Fibroblast of mammary gland (primary cell): ENCODE data around the gene FSIP1.

ENCODE experiments used
- DNase-seq: peaks from one replicate; pipeline ENCODE4 v3.0.0-alpha.2; 2010; ENCODE audit warnings: low read depth
- H3K4me3 ChIP-seq: 2 replicates; pipeline ENCODE4 v1.5.1; 2011; ENCODE audit warnings: low read depth, mild to moderate bottlenecking, low read length, moderate library complexity; ENCODE audit not compliant: control insufficient read depth
- TF ChIP-seq, protein P1 (sequence below): conservative IDR thresholded peaks from 2 replicates; pipeline ENCODE4 v1.5.1; 2011; ENCODE audit warnings: low read depth, low read length, inconsistent platforms; ENCODE audit not compliant: control insufficient read depth, insufficient read depth

FSIP1 gene

DNA sequence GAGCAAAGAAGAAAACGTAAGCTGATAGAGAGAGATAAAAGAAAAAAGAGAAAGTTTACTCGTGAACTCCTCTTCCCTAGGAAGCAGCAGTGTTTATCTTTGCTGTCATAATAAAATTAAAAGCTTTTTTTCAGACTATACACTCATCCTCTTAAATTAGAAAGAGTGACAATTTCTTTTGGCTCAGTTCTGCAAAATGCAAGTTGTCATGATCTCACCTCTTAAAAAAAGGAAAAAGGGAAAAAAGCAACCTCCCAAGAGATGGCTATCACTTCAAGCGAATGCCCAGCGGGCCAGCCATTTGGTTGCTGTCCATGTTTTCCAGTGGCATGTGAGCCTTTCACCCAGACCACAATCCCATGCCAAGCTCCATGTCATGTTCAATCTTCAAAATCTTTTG is 208.8 kb downstream of the FSIP1 start:
- TF ChIP-seq, protein P1, sequence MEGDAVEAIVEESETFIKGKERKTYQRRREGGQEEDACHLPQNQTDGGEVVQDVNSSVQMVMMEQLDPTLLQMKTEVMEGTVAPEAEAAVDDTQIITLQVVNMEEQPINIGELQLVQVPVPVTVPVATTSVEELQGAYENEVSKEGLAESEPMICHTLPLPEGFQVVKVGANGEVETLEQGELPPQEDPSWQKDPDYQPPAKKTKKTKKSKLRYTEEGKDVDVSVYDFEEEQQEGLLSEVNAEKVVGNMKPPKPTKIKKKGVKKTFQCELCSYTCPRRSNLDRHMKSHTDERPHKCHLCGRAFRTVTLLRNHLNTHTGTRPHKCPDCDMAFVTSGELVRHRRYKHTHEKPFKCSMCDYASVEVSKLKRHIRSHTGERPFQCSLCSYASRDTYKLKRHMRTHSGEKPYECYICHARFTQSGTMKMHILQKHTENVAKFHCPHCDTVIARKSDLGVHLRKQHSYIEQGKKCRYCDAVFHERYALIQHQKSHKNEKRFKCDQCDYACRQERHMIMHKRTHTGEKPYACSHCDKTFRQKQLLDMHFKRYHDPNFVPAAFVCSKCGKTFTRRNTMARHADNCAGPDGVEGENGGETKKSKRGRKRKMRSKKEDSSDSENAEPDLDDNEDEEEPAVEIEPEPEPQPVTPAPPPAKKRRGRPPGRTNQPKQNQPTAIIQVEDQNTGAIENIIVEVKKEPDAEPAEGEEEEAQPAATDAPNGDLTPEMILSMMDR: no peak
- no peak overlapping the region for H3K4me3 ChIP-seq
- peak; percentile 26 for DNase-seq

- TF ChIP-seq, protein P1: no peak
- no peak overlapping the region for H3K4me3 ChIP-seq
- DNase-seq: no peak
These were observed 209.4 kb downstream of the FSIP1 start for GRCh38 chr15:39573287-39573686.

- TF ChIP-seq, protein P1: no peak
- H3K4me3 ChIP-seq: no peak overlapping the region
- DNase-seq: peak; percentile 20
These were observed 216.8 kb downstream of the FSIP1 start for GRCh38 chr15:39565851-39566250.

DNA sequence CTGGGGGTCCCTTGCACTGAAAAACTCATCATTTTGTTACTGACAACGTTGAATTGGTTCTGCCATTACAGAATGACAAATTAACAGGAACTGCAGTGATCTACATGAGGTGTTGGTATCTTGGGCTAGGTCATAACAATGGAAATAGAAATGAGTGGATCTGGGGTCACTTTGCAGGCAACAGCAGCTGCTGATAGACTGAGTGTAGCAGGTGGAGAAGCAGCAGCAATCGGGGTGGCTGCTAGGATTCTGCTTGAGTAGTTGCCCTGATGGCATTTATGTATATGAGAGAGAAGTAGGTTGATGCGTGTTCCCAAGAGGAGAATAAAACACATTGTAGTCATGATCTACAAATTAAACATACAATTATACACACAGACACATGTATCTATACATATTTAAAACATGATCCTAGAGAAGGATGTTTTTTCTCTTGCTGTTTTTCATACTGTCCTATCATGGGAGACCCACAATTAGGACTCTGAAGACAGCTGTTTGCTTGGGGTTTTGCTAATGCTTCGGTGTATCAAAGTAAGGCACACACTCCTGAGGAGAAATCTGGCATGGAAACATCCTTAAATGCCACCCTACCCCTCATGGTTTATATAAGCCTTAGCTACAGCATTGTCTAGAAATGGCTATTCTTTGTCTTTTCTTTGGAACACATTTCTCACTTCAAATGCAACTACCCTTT is 217.5 kb downstream of the FSIP1 start:
- TF ChIP-seq, protein P1: no peak
- DNase-seq: no peak
- H3K4me3 ChIP-seq: no peak overlapping the region

DNA sequence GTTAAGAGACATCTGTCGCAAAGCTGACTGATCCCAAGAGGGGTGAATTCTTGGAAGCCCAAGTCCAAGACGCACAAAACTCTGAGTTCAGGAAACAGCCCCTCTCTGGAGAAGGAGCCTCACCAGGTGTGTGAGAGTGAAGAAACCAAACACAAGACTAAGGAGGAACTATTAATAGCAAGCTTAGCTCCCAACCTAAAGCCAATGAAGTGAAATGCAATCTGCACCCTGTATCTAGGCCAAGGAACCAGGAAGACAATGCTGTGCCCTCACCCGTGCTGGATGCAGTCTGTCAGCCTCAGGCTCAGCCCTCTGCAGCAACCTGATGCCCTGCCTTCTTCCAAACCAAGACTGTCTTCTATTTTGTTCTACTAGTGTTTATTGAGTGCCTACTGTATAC is 224.2 kb downstream of the FSIP1 start:
- no peak overlapping the region for H3K4me3 ChIP-seq
- TF ChIP-seq, protein P1: no peak
- DNase-seq: no peak

DNA sequence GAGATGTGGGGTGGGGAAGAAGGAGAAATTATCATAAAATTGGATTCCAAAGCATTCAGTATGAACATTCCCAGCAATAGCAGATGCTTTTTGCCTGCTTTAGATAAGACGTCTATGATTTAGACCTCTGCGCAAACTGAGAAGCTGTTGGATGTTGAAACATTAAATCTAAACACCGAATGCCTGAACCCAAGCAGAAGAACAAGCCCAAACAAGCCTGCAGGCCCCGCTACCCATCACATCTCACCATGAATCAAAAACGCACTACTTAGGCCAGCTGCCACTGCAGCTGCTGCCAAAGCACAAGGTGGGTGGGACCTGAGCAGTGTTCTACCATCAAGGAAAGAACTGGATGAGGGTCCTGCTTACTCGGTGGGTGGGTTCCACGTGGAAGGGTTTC is 226.2 kb downstream of the FSIP1 start:
- H3K4me3 ChIP-seq: no peak overlapping the region
- DNase-seq: no peak
- TF ChIP-seq, protein P1: no peak
